ENCODE results near the gene CEP20.

CEP20 gene

GRCh38 chr16:15897834-15898254 lies 9.4 kb upstream of the CEP20 start:
- DNase-seq (ENCODE audit: low read depth, low spot score): no peak
- Histone ChIP-seq H3K4me1 (ENCODE audit: insufficient read depth, insufficient read length) (no peaks in the 10 kb centered on the region), H3K4me3 (ENCODE audit: insufficient read length, low read depth) (no peak overlapping the region), H3K36me3 (ENCODE audit: insufficient read depth, insufficient read length, low read length) (no peaks in the 10 kb centered on the region), H3K27me3 (ENCODE audit: insufficient read depth, insufficient read length) (no peaks in the 10 kb centered on the region), H3K9me3 (ENCODE audit: insufficient read depth, low read length) (no peaks in the 10 kb centered on the region), H3K9ac (ENCODE audit: insufficient read length, low read depth) (no peak overlapping the region)
- TF ChIP-seq YY1 (IDR thresholded peaks at IDR 0.05; ENCODE audit: insufficient read depth, insufficient read length) (no peak), SUZ12 (IDR thresholded peaks at IDR 0.05; ENCODE audit: extremely low read depth, insufficient read depth, insufficient read length) (no peak), ZNF274 (IDR thresholded peaks at IDR 0.05; ENCODE audit: low read depth, low read length) (no peak)

GRCh38 chr16:15897121-15897780 lies 8.8 kb upstream of the CEP20 start:
- no peak for DNase-seq (ENCODE audit: low read depth, low spot score)
- Histone ChIP-seq H3K4me1 (ENCODE audit: insufficient read depth, insufficient read length) (no peaks in the 10 kb centered on the region), H3K27me3 (ENCODE audit: insufficient read depth, insufficient read length) (no peaks in the 10 kb centered on the region), H3K9ac (ENCODE audit: insufficient read length, low read depth) (no peak overlapping the region), H3K9me3 (ENCODE audit: insufficient read depth, low read length) (no peaks in the 10 kb centered on the region), H3K4me3 (ENCODE audit: insufficient read length, low read depth) (no peak overlapping the region), H3K36me3 (ENCODE audit: insufficient read depth, insufficient read length, low read length) (no peaks in the 10 kb centered on the region)
- no peak for TF ChIP-seq YY1 (IDR thresholded peaks at IDR 0.05; ENCODE audit: insufficient read depth, insufficient read length)

DNA sequence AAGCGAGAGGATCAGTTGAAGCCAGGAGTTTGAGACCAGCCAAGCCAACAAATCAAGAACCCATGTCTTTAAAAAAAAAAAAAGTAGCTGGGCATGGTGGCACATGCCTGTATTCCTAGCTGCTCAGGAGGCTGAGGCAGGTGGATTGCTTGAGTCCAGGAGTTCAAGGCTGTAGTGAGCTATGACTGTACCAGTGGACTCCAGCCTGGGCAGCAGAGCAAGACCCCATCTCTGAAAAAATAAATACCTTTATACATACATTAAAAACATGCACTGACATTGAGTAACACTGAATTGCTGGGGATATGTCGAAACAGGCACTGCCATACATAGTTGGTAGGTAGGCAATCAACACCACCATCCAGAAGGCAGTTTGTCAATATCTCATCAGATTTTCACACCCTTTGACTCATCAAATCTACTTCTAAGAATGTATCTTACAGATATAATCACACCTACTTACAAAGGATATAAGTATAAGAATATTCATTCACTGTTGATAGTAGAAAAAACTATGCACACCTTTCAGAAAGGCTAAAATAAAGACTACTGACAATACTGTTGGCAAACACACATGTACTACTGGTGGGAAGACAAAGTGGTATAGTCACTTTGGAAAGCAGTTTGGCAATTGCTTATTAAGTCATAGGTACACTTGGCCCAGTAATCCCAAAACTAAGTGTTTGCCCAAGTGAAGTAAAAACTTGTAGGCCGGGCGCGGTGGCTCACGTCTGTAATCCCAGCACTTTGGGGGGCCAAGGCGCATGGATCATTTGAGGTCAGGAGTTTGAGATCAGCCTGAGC lies 6.4 kb upstream of the CEP20 start:
- no peaks in the 10 kb centered on the region for H3K4me1 ChIP-seq (ENCODE audit: insufficient read depth, insufficient read length)
- H3K9ac ChIP-seq (ENCODE audit: insufficient read length, low read depth): no peak overlapping the region
- H3K4me3 ChIP-seq (ENCODE audit: insufficient read length, low read depth): no peak overlapping the region
- H3K9me3 ChIP-seq (ENCODE audit: insufficient read depth, low read length): no peaks in the 10 kb centered on the region
- no peaks in the 10 kb centered on the region for H3K27me3 ChIP-seq (ENCODE audit: insufficient read depth, insufficient read length)
- H3K36me3 ChIP-seq (ENCODE audit: insufficient read depth, insufficient read length, low read length): no peaks in the 10 kb centered on the region
- TF ChIP-seq SUZ12 (IDR thresholded peaks at IDR 0.05; ENCODE audit: extremely low read depth, insufficient read depth, insufficient read length) (no peak), YY1 (IDR thresholded peaks at IDR 0.05; ENCODE audit: insufficient read depth, insufficient read length) (no peak)
- no peak for DNase-seq (ENCODE audit: low read depth, low spot score)

- Histone ChIP-seq H3K36me3 (ENCODE audit: insufficient read depth, insufficient read length, low read length) (peaks cover 9% of the 10 kb centered on the region), H3K4me3 (ENCODE audit: insufficient read length, low read depth) (no peak overlapping the region), H3K4me1 (ENCODE audit: insufficient read depth, insufficient read length) (no peaks in the 10 kb centered on the region), H3K9me3 (ENCODE audit: insufficient read depth, low read length) (no peaks in the 10 kb centered on the region), H3K27me3 (ENCODE audit: insufficient read depth, insufficient read length) (no peaks in the 10 kb centered on the region), H3K9ac (ENCODE audit: insufficient read length, low read depth) (no peak overlapping the region)
- TF ChIP-seq YY1 (IDR thresholded peaks at IDR 0.05; ENCODE audit: insufficient read depth, insufficient read length) (no peak), ZNF274 (IDR thresholded peaks at IDR 0.05; ENCODE audit: low read depth, low read length) (no peak), SUZ12 (IDR thresholded peaks at IDR 0.05; ENCODE audit: extremely low read depth, insufficient read depth, insufficient read length) (no peak)
- no peak for DNase-seq (ENCODE audit: low read depth, low spot score)
Observed at GRCh38 chr16:15891508-15891907, 3.1 kb upstream of the CEP20 start.

GRCh38 chr16:15887283-15887682 lies 1.1 kb downstream of the CEP20 start:
- DNase-seq (ENCODE audit: low read depth, low spot score): no peak
- Histone ChIP-seq H3K4me1 (ENCODE audit: insufficient read depth, insufficient read length) (no peaks in the 10 kb centered on the region), H3K4me3 (ENCODE audit: insufficient read length, low read depth) (peak overlapping the region; percentile 100), H3K9me3 (ENCODE audit: insufficient read depth, low read length) (no peaks in the 10 kb centered on the region), H3K36me3 (ENCODE audit: insufficient read depth, insufficient read length, low read length) (peaks cover 35% of the 10 kb centered on the region), H3K27me3 (ENCODE audit: insufficient read depth, insufficient read length) (no peaks in the 10 kb centered on the region), H3K9ac (ENCODE audit: insufficient read length, low read depth) (peak overlapping the region; percentile 98)
- TF ChIP-seq ZNF274 (IDR thresholded peaks at IDR 0.05; ENCODE audit: low read depth, low read length) (no peak), YY1 (IDR thresholded peaks at IDR 0.05; ENCODE audit: insufficient read depth, insufficient read length) (no peak), SUZ12 (IDR thresholded peaks at IDR 0.05; ENCODE audit: extremely low read depth, insufficient read depth, insufficient read length) (no peak)

- Histone ChIP-seq H3K4me3 (ENCODE audit: insufficient read length, low read depth) (no peak overlapping the region), H3K36me3 (ENCODE audit: insufficient read depth, insufficient read length, low read length) (peaks cover 46% of the 10 kb centered on the region)
Observed at GRCh38 chr16:15886078-15886477, 2.3 kb downstream of the CEP20 start.

GRCh38 chr16:15885560-15886001 lies 2.8 kb downstream of the CEP20 start:
- H3K27me3 ChIP-seq (ENCODE audit: insufficient read depth, insufficient read length): no peaks in the 10 kb centered on the region
- H3K9me3 ChIP-seq (ENCODE audit: insufficient read depth, low read length): no peaks in the 10 kb centered on the region
- no peak overlapping the region for H3K9ac ChIP-seq (ENCODE audit: insufficient read length, low read depth)
- no peak for DNase-seq (ENCODE audit: low read depth, low spot score)
- no peak overlapping the region for H3K4me3 ChIP-seq (ENCODE audit: insufficient read length, low read depth)
- TF ChIP-seq SUZ12 (IDR thresholded peaks at IDR 0.05; ENCODE audit: extremely low read depth, insufficient read depth, insufficient read length) (no peak), ZNF274 (IDR thresholded peaks at IDR 0.05; ENCODE audit: low read depth, low read length) (no peak), YY1 (IDR thresholded peaks at IDR 0.05; ENCODE audit: insufficient read depth, insufficient read length) (no peak)
- H3K36me3 ChIP-seq (ENCODE audit: insufficient read depth, insufficient read length, low read length): peaks cover 51% of the 10 kb centered on the region
- H3K4me1 ChIP-seq (ENCODE audit: insufficient read depth, insufficient read length): peaks cover 1% of the 10 kb centered on the region

More at GRCh38 chr16:15886078-15886477, 2.3 kb downstream of the CEP20 start:
- Histone ChIP-seq H3K9ac (ENCODE audit: insufficient read length, low read depth) (no peak overlapping the region), H3K4me1 (ENCODE audit: insufficient read depth, insufficient read length) (no peaks in the 10 kb centered on the region), H3K27me3 (ENCODE audit: insufficient read depth, insufficient read length) (no peaks in the 10 kb centered on the region), H3K9me3 (ENCODE audit: insufficient read depth, low read length) (no peaks in the 10 kb centered on the region)
- TF ChIP-seq YY1 (IDR thresholded peaks at IDR 0.05; ENCODE audit: insufficient read depth, insufficient read length) (no peak), ZNF274 (IDR thresholded peaks at IDR 0.05; ENCODE audit: low read depth, low read length) (no peak), SUZ12 (IDR thresholded peaks at IDR 0.05; ENCODE audit: extremely low read depth, insufficient read depth, insufficient read length) (no peak)
- DNase-seq (ENCODE audit: low read depth, low spot score): no peak

Data from NT2/D1 (cell line).